Hepatocyte (in vitro differentiated cells): Measurements from ENCODE around the gene SCN7A. TPM values are rescaled to one million over a fixed set of nuclear protein-coding genes. Genes with fewer than 3 reads are reported as not detected.

Source experiments
- DNase-seq: peaks from one replicate; pipeline ENCODE4 v3.0.0-alpha.2; 2016; ENCODE audit warnings: low spot score
- H2AFZ ChIP-seq: fragments of 200-600 bp; sonication (generic); 2 replicates; pipeline ENCODE4 v1.6.0; 2016; ENCODE audit warnings: antibody characterized with exemption, mild to moderate bottlenecking
- H3K27ac ChIP-seq: fragments of 200-600 bp; sonication (generic); 2 replicates; pipeline ENCODE4 v1.5.1; 2016; ENCODE audit warnings: mild to moderate bottlenecking
- H3K27me3 ChIP-seq: fragments of 200-600 bp; sonication (generic); 2 replicates; pipeline ENCODE4 v1.6.1; 2016
- H3K36me3 ChIP-seq: fragments of 200-600 bp; sonication (generic); replicated peaks from 2 replicates; pipeline ENCODE4 v1.5.1; 2016; ENCODE audit warnings: low read depth; ENCODE audit not compliant: insufficient read depth
- H3K4me1 ChIP-seq: fragments of 200-600 bp; sonication (generic); 2 replicates; pipeline ENCODE4 v1.5.1; 2016; ENCODE audit warnings: mild to moderate bottlenecking, moderate library complexity; ENCODE audit not compliant: insufficient read depth
- H3K4me2 ChIP-seq: fragments of 200-600 bp; sonication (generic); 2 replicates; pipeline ENCODE4 v1.6.0; 2016
- H3K4me3 ChIP-seq: fragments of 200-600 bp; sonication (generic); 2 replicates; pipeline ENCODE4 v1.5.1; 2016; ENCODE audit warnings: mild to moderate bottlenecking
- H3K79me2 ChIP-seq: fragments of 200-600 bp; sonication (generic); 2 replicates; pipeline ENCODE4 v1.6.0; 2017; ENCODE audit warnings: mild to moderate bottlenecking
- H3K9me2 ChIP-seq: fragments of 200-600 bp; sonication (generic); replicated peaks from 2 replicates; pipeline ENCODE4 v1.6.0; 2017; ENCODE audit warnings: mild to moderate bottlenecking; ENCODE audit not compliant: insufficient read depth
- H3K9me3 ChIP-seq: fragments of 200-600 bp; sonication (generic); 2 replicates; pipeline ENCODE4 v1.5.1; 2016; ENCODE audit warnings: low read depth, mild to moderate bottlenecking
- H4K20me1 ChIP-seq: fragments of 200-600 bp; sonication (generic); 2 replicates; pipeline ENCODE4 v1.6.0; 2016; ENCODE audit warnings: mild to moderate bottlenecking; ENCODE audit not compliant: insufficient read depth, poor library complexity, severe bottlenecking
- CTCF ChIP-seq: fragments of 200-600 bp; sonication (generic); IDR thresholded peaks from 2 replicates; pipeline ENCODE4 v1.5.1; 2016; ENCODE audit warnings: antibody characterized with exemption, mild to moderate bottlenecking; ENCODE audit not compliant: poor library complexity
- EZH2 ChIP-seq: fragments of 200-600 bp; sonication (generic); IDR thresholded peaks from 2 replicates; pipeline ENCODE4 v1.6.1; 2016; ENCODE audit warnings: antibody characterized with exemption, mild to moderate bottlenecking, borderline replicate concordance
- EZH2phosphoT487 ChIP-seq: fragments of 200-600 bp; sonication (generic); IDR thresholded peaks from one replicate; pipeline ENCODE4 v1.6.1; 2018; ENCODE audit warnings: antibody characterized with exemption, mild to moderate bottlenecking, low read depth, moderate library complexity; ENCODE audit not compliant: unreplicated experiment, severe bottlenecking
- WGBS: methylation state at CpG from one replicate; pipeline ENCODE4 v1.1.6; 2016; ENCODE audit warnings: low lambda C conversion rate; ENCODE audit errors: missing lambda C conversion rate; 5-methylcytosine and 5-hydroxymethylcytosine counted together
- polyA plus RNA-seq: library from polyadenylated mRNA; unstranded; fragments of >200 nt; fragmentation: Nextera tagmentation; extraction: Ambion mirVana; gene quantifications from 2 replicates; pipeline ENCODE4 v1.2.1, GENCODE V29; 2016
- total RNA-seq: library from RNA; depleted of rRNA; stranded (reverse); fragments of >200 nt; gene quantifications from 2 replicates; pipeline ENCODE4 v1.2.3, GENCODE V29; 2014

The SCN7A gene
- total and polyA plus RNA-seq, 2 experiments from 2014 or later, result 0.29 to 5.0 TPM

GRCh38 chr2:166357068-166357949, 136.7 kb downstream of the SCN7A start:
- WGBS, result 95% methylated on average over 7 of the region's 7 CpGs
- Histone ChIP-seq H3K36me3 (no peaks in the 10 kb centered on the region), H3K27ac (no peak overlapping the region)

More at GRCh38 chr2:166357068-166357949, 136.7 kb downstream of the SCN7A start:
- no peak for TF ChIP-seq EZH2
- TF ChIP-seq EZH2phosphoT487, result no peak
- TF ChIP-seq CTCF, result no peak
- Histone ChIP-seq H4K20me1 (no peaks in the 10 kb centered on the region), H3K4me2 (no peak overlapping the region), H3K27me3 (no peaks in the 10 kb centered on the region), H3K4me1 (no peaks in the 10 kb centered on the region), H3K9me3 (no peaks in the 10 kb centered on the region), H3K4me3 (no peak overlapping the region), H3K9me2 (no peaks in the 10 kb centered on the region), H2AFZ (no peak overlapping the region), H3K79me2 (no peaks in the 10 kb centered on the region)
- DNase-seq, result no peak

Other genes starting within 250 kb of the SCN7A start
- 9.0 and 11.7 TPM in 2 replicates for gene SCN9A, start 118.3 kb downstream of the SCN7A start, total RNA-seq
- 4.1 and 5.1 TPM in 2 replicates for gene SCN9A, start 118.3 kb downstream of the SCN7A start, polyA plus RNA-seq